GM12872 (cell line): ENCODE data around the gene CACNA1C.

Experiments used
- TF ChIP-seq, protein P1 (sequence below): IDR thresholded peaks from 3 replicates; pipeline ENCODE4 v1.5.1; 2011; ENCODE audit warnings: low read depth, mild to moderate bottlenecking, low read length, moderate library complexity; ENCODE audit not compliant: insufficient read depth

CACNA1C gene

DNA sequence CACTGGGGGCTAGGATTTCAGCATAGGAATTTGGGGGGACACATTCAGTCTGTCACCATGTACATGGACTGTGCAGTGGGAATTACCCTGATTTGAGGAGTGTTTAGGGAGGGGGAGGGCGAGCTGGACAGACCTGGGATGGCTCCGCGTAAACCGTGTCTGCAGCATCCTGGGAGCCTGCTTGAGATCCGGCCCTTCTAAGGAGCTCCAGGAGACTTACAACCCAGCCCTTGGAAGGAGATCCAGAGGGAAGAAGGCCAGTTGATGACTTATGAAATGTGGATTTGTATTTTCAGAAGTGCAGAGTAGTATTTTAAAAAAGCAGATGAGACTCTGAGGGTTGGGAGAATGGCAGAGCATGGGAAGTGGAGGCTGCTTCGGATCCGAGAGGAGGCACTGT is 153.2 kb downstream of the CACNA1C start:
- TF ChIP-seq, protein P1, sequence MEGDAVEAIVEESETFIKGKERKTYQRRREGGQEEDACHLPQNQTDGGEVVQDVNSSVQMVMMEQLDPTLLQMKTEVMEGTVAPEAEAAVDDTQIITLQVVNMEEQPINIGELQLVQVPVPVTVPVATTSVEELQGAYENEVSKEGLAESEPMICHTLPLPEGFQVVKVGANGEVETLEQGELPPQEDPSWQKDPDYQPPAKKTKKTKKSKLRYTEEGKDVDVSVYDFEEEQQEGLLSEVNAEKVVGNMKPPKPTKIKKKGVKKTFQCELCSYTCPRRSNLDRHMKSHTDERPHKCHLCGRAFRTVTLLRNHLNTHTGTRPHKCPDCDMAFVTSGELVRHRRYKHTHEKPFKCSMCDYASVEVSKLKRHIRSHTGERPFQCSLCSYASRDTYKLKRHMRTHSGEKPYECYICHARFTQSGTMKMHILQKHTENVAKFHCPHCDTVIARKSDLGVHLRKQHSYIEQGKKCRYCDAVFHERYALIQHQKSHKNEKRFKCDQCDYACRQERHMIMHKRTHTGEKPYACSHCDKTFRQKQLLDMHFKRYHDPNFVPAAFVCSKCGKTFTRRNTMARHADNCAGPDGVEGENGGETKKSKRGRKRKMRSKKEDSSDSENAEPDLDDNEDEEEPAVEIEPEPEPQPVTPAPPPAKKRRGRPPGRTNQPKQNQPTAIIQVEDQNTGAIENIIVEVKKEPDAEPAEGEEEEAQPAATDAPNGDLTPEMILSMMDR = no peak

DNA sequence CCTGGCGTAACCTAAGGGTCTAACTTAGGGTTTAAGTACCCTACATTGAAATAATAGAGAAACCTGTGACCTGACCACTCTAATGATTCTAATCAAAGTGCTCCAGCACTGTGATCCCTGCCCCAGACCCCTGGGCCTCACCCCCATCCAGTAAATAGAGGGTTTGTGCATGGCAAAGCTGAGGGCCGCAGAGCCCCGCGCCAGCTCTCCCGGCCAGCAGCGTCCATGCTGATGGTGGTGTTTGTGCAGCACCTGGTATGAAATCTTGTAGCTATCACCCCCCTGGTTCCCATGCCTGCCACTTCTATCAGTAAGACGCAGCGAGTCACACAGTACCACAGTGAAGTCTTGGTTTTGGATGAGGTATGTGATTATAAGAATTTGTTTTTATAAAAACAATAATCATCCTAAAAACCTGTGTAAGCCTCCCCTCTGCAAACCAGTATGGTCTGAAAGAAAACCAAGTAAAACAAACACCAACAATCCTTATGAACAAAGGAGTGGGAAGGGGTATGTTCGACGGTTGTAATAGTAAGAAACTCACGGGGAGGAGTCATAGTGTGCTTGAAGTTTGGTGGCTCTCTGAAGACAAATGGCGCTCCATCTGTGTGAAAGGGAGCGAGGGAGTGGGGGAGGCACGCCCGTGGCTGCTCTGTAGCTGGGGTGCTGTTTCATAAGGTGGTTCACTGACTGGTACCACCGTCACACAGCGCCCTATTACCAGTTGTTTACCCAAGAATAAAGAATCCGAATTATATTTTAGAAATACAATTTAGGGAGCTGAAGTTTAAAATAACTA is 156.2 kb downstream of the CACNA1C start:
- TF ChIP-seq, protein P1 = no peak

DNA sequence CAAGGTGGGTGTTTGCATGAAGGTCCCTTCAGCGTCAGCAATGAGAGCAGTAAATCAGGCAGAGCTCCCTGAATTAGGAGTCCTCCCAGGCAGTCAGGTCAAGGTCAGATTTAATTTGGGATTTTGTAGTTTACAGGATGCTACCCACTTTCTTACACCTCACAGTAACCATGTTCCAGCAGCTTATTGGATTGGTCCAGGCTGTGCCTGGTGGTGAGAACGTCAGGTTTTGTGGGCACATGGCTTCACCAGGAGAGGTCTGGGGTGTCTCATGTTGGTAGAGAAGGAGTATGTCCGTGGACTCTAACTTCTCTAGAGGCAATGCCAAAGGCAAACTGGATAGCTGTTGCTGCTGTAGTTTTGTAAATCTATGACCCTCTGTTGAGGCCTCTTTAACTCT is 158.3 kb downstream of the CACNA1C start:
- TF ChIP-seq, protein P1 = no peak

DNA sequence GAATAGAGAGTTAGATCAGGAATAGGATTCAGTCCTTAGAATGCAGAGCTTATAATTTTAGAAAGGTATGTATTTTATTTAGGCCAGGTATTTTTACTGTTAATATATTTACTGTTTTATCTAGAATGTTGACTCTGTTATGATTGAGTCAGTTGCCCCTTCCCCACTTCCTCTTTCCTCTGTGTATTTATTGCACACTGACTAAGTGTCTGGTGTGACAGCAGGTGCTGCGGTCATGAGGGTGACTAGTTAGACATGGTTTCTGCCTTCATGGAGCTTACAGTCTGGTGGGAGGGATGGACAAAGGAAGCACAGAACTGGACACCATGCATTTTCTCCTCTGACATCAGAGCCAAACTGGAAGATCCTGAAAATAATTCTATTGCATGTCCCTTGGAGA is 159.8 kb downstream of the CACNA1C start:
- TF ChIP-seq, protein P1 = no peak

DNA sequence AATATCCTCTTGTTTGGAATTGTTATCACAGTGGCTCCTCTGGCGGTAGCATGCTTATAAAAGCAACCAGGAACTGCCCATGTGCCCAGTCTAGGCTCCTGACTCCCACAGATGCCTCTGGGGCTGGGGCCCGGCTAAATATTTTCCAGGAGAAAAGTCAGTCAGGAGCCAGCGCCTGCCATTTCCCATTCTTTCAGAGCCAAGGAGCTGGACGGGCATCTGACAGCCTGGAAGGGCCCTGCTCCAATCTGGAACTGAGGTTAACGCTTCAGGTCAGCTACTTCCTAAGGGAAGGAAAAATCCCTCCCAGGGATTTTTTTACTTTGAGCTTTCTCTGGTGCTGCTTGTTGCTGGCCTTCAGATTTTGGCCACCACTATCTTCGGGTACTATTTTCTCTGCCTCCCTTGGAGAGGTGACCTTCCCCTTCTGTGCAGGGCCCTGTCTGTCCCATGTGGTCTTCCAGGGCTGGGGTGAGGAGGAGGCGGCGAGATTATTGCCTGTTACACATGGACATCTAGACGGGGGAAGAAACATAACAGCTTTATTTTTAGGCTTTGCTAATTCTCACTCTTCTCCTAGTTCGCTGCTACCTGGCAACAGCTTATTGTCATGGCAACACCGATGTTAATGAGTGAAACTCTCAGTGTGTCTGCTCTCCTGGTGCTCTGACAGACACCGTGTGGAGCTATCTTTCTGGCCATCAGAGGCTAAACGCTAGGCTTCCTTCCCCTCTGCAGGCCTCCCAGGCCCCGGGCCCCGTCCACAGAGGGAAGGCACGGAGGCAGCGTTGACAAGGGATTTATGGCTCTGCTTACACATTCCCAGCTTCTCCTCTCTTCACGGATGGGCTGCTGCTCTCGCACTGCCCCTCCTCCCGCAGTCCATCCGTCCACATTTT is 160.4 kb downstream of the CACNA1C start:
- TF ChIP-seq, protein P1 = no peak

DNA sequence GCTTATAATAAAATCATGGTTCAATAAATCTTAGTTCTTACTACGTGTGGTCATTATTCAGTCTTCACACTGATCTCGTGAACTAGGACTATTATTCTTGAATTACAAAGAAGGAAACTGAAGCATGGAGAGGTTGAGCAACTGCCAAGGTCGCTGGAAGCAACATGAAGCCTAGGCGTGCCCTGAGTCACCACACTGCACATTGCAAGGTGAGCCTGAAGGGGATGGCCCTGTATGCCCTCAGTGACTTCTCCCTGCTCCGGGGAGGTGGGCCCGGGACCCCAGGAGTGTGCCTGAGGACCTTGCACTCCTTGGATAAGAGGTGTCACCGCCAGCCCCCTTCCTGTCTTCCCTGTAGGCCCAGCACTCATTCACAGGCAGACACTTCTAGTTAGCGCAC is 161.6 kb downstream of the CACNA1C start:
- TF ChIP-seq, protein P1 = no peak
